ENCODE measurements around the gene SLC25A11.

The SLC25A11 gene

GRCh38 chr17:4965311-4965986 is 25.6 kb upstream of the SLC25A11 start:
- no peak for DNase-seq

GRCh38 chr17:4960279-4960922 is 20.6 kb upstream of the SLC25A11 start:
- no peak for DNase-seq

- no peak for DNase-seq
Observed at GRCh38 chr17:4959261-4959965, 19.6 kb upstream of the SLC25A11 start.

GRCh38 chr17:4958102-4958501 is 18.3 kb upstream of the SLC25A11 start:
- no peak for DNase-seq

- peak; percentile 40 for DNase-seq
Observed at GRCh38 chr17:4956493-4957061, 16.7 kb upstream of the SLC25A11 start.

- DNase-seq: no peak
Observed at GRCh38 chr17:4955091-4955490, 15.2 kb upstream of the SLC25A11 start.

GRCh38 chr17:4953451-4953961 is 13.7 kb upstream of the SLC25A11 start:
- no peak for DNase-seq

- DNase-seq: no peak
Observed at GRCh38 chr17:4951486-4951885, 11.6 kb upstream of the SLC25A11 start.

- no peak for DNase-seq
Observed at GRCh38 chr17:4950746-4951204, 10.9 kb upstream of the SLC25A11 start, which contains the start of gene ENO3. Gene ENO3 (plus strand): TSS chr17:4951119. CDS start chr17:4951830, 711 bp downstream.

GRCh38 chr17:4950075-4950745 is 10.4 kb upstream of the SLC25A11 start:
- peak; percentile 44 for DNase-seq

- peak; percentile 89 for DNase-seq
Observed at GRCh38 chr17:4949321-4950074, 9.7 kb upstream of the SLC25A11 start.

- peak; percentile 85 for DNase-seq
Observed at GRCh38 chr17:4948931-4949320, 9.1 kb upstream of the SLC25A11 start.

- peak; percentile 95 for DNase-seq
Observed at GRCh38 chr17:4948166-4948930, 8.5 kb upstream of the SLC25A11 start, which contains the start of gene PFN1. Gene PFN1 (minus strand): TSS chr17:4948530. CDS start chr17:4948394, 136 bp downstream.

- peak; percentile 83 for DNase-seq
Observed at GRCh38 chr17:4947411-4948165, 7.7 kb upstream of the SLC25A11 start.

GRCh38 chr17:4947010-4947410 is 7.2 kb upstream of the SLC25A11 start:
- DNase-seq: no peak

- DNase-seq: peak; percentile 18
Observed at GRCh38 chr17:4946312-4946976, 6.6 kb upstream of the SLC25A11 start.

- no peak for DNase-seq
Observed at GRCh38 chr17:4945944-4946280, 6.1 kb upstream of the SLC25A11 start.

GRCh38 chr17:4945176-4945943 is 5.5 kb upstream of the SLC25A11 start:
- DNase-seq: peak; percentile 93

Data from activated CD4-positive, alpha-beta T cell treated with anti-CD3 and anti-CD28 coated beads, Interleukin-2, amount 50 U/mL, for 16 hours (primary cell).